Measurements from ENCODE around the gene CCDC51. TPM values are rescaled to one million over a fixed set of nuclear protein-coding genes. Genes with fewer than 3 reads are reported as not detected.

Gene CCDC51
- total and polyA plus RNA-seq, 9 of the 15 experiments (the other 6 are each of a cell fraction or from before 2014, with no cell fraction given): 6.5 to 18.6 (median 15.7) TPM

DNA sequence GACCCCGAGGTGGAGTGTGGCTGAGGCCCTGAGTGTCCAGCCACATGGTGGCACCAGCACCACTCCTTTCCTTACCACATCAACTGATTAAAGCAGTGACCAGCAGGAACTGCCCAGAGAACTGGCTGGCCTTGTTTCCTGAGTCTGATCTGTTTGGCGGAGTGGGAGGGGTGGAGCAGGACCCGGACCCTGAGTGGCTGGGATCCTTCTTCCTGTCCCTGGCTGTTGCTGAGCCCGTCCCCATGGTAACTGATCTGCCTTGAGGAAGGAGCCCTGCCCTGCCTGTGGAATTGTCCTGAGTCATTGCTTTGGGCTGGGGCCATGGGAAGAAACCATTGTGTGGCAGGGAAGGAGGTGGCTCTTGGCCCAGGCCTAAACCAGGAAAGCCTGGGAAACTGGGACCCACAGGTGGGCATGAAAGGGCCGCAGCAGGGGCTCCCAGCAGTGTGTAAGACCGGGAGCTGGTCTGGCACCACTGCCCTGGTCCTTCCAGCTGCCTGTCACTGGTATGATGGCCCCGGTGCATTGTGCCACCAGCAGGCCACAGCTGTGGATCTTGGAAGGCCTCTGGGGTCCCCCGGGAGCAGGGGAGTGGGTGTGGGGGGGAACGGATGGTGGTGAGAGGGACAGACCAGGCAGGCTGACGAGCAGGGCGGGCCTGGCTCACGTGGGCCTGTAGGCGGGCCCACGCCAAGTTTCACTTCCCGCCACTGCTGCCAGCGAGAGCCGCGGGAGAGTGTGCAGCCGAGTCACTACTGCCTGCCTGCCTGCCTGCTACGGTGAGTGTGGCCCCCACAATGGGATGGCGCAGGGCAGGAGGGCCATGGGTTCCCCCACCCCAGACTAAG lies 25.8 kb upstream of the CCDC51 start (continued):
- TF ChIP-seq ARID4B (CRISPR knock-in tag; IDR thresholded peaks at IDR 0.05) (no peak), NEUROD1 (IDR thresholded peaks at IDR 0.05; ENCODE audit: borderline replicate concordance, low read depth, low read length, partially characterized antibody) (peak; percentile 34), NR0B1 (IDR thresholded peaks at IDR 0.05; ENCODE audit: partially characterized antibody) (no peak), POLR2B (IDR thresholded peaks at IDR 0.05; ENCODE audit: low read depth, partially characterized antibody) (no peak), ERF (CRISPR knock-in tag; IDR thresholded peaks at IDR 0.05) (0 out of 2 replicates have a peak, but pooled peaks have one; percentile 67), PHF8 (IDR thresholded peaks at IDR 0.05; ENCODE audit: borderline replicate concordance, low read length) (no peak), NR3C1 (CRISPR knock-in tag; IDR thresholded peaks at IDR 0.05) (no peak), NCOA4 (IDR thresholded peaks at IDR 0.05; ENCODE audit: partially characterized antibody) (no peak), NFIC (IDR thresholded peaks at IDR 0.05) (peak; percentile 68), NR1H2 (CRISPR knock-in tag; IDR thresholded peaks at IDR 0.05) (no peak), SUPT5H (IDR thresholded peaks at IDR 0.05) (0 out of 2 replicates have a peak, but pooled peaks have one; percentile 18), GTF2F1 (IDR thresholded peaks at IDR 0.05; ENCODE audit: low read depth, low read length) (no peak), HCFC1 (IDR thresholded peaks at IDR 0.05; ENCODE audit: low read depth, low read length) (no peak), DPF2 (IDR thresholded peaks at IDR 0.05) (peak; percentile 30; the same call in 1 of the 2 replicates), CHCHD3 (CRISPR knock-in tag; IDR thresholded peaks at IDR 0.05) (no peak), ETV1 (tag; conservative IDR thresholded peaks at IDR 0.05; ENCODE audit: low read depth) (no peak), ZKSCAN1 (IDR thresholded peaks at IDR 0.05; ENCODE audit: low read depth, low read length) (no peak), EHMT2 (IDR thresholded peaks at IDR 0.05) (no peak), TFE3 (CRISPR knock-in tag; IDR thresholded peaks at IDR 0.05) (no peak), ZNF644 (tag; IDR thresholded peaks at IDR 0.05; ENCODE audit: low read depth) (no peak), ZNF778 (CRISPR knock-in tag; IDR thresholded peaks at IDR 0.05) (no peak)
- TF ChIP-seq, protein P1, sequence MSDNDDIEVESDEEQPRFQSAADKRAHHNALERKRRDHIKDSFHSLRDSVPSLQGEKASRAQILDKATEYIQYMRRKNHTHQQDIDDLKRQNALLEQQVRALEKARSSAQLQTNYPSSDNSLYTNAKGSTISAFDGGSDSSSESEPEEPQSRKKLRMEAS (CRISPR knock-in tag; IDR thresholded peaks at IDR 0.05): peak; percentile 48

All from K562 (cell line).